ENCODE data around the gene ESPNL. TPM values are rescaled to one million over a fixed set of nuclear protein-coding genes. Genes with fewer than 3 reads are reported as not detected.

The ESPNL gene
- total RNA-seq, 1 experiment from 2014 or later = 0.19 TPM

- Mint-ChIP-seq H3K4me1 (ENCODE audit: low read depth, unreplicated experiment) (no peaks in the 10 kb centered on the region), H3K9me3 (ENCODE audit: low read depth, unreplicated experiment) (peaks cover 3% of the 10 kb centered on the region), H3K27me3 (ENCODE audit: unreplicated experiment) (no peaks in the 10 kb centered on the region), H3K27ac (ENCODE audit: unreplicated experiment) (no peak overlapping the region), H3K36me3 (ENCODE audit: insufficient read depth, unreplicated experiment) (peaks cover 16% of the 10 kb centered on the region), H3K4me3 (ENCODE audit: low read depth, unreplicated experiment) (no peak overlapping the region)
- no TSS peak for BruUV-seq (replicated peaks)
- DNase-seq = no peak
- intact Hi-C loops (cut with micrococcal nuclease; ENCODE audit: unreplicated experiment) = no loop called here
- CTCF ChIA-PET = no interaction called here
- TF ChIP-seq CTCF (IDR thresholded peaks at IDR 0.05; ENCODE audit: unreplicated experiment) = no peak
These were observed 15.4 kb upstream of the ESPNL start for GRCh38 chr2:238084761-238085160.

GRCh38 chr2:238085899-238086298, 14.2 kb upstream of the ESPNL start:
- Mint-ChIP-seq H3K4me1 (ENCODE audit: low read depth, unreplicated experiment) (no peaks in the 10 kb centered on the region), H3K36me3 (ENCODE audit: insufficient read depth, unreplicated experiment) (peaks cover 16% of the 10 kb centered on the region), H3K27me3 (ENCODE audit: unreplicated experiment) (no peaks in the 10 kb centered on the region), H3K27ac (ENCODE audit: unreplicated experiment) (no peak overlapping the region), H3K4me3 (ENCODE audit: low read depth, unreplicated experiment) (no peak overlapping the region), H3K9me3 (ENCODE audit: low read depth, unreplicated experiment) (no peaks in the 10 kb centered on the region)
- intact Hi-C loops (cut with micrococcal nuclease; ENCODE audit: unreplicated experiment) = no loop called here
- no peak for TF ChIP-seq CTCF (IDR thresholded peaks at IDR 0.05; ENCODE audit: unreplicated experiment)
- no peak for DNase-seq
- CTCF ChIA-PET = no interaction called here
- no TSS peak for BruUV-seq (replicated peaks)

- Mint-ChIP-seq H3K36me3 (ENCODE audit: insufficient read depth, unreplicated experiment) (peaks cover 16% of the 10 kb centered on the region), H3K27me3 (ENCODE audit: unreplicated experiment) (no peaks in the 10 kb centered on the region), H3K27ac (ENCODE audit: unreplicated experiment) (no peak overlapping the region), H3K4me1 (ENCODE audit: low read depth, unreplicated experiment) (no peaks in the 10 kb centered on the region), H3K4me3 (ENCODE audit: low read depth, unreplicated experiment) (no peak overlapping the region), H3K9me3 (ENCODE audit: low read depth, unreplicated experiment) (no peaks in the 10 kb centered on the region)
- intact Hi-C loops (cut with micrococcal nuclease; ENCODE audit: unreplicated experiment) = no loop called here
- DNase-seq = no peak
- CTCF ChIA-PET = no interaction called here
- no TSS peak for BruUV-seq (replicated peaks)
- TF ChIP-seq CTCF (IDR thresholded peaks at IDR 0.05; ENCODE audit: unreplicated experiment) = no peak
These were observed 12.9 kb upstream of the ESPNL start for GRCh38 chr2:238087211-238087610.

GRCh38 chr2:238090887-238091286, 9.3 kb upstream of the ESPNL start:
- no peak for TF ChIP-seq CTCF (IDR thresholded peaks at IDR 0.05; ENCODE audit: unreplicated experiment)
- no peak overlapping the region for H3K27ac Mint-ChIP-seq (ENCODE audit: unreplicated experiment)
- no TSS peak for BruUV-seq (replicated peaks)
- no peaks in the 10 kb centered on the region for H3K27me3 Mint-ChIP-seq (ENCODE audit: unreplicated experiment)
- CTCF ChIA-PET = no interaction called here
- H3K4me1 Mint-ChIP-seq (ENCODE audit: low read depth, unreplicated experiment) = no peaks in the 10 kb centered on the region
- no peak overlapping the region for H3K4me3 Mint-ChIP-seq (ENCODE audit: low read depth, unreplicated experiment)
- H3K9me3 Mint-ChIP-seq (ENCODE audit: low read depth, unreplicated experiment) = no peaks in the 10 kb centered on the region
- no peak for DNase-seq
- intact Hi-C loops (cut with micrococcal nuclease; ENCODE audit: unreplicated experiment) = no loop called here
- no peaks in the 10 kb centered on the region for H3K36me3 Mint-ChIP-seq (ENCODE audit: insufficient read depth, unreplicated experiment)

All from Calu3 (cell line).